Right ventricle myocardium inferior (tissue), 1 donor: ENCODE measurements around the gene GSE1. TPM values are rescaled to one million over a fixed set of nuclear protein-coding genes. Genes with fewer than 3 reads are reported as not detected.
A peak's percentile ranks its signal among the peaks of the same experiment; 100 is the strongest.

Experiments used
- ATAC-seq: fragments of 200-7000 bp; cut with Tn5 transposase; one replicate; pipeline ENCODE4 v1.9.1; 2020; ENCODE audit warnings: mild to moderate bottlenecking, moderate library complexity
- DNase-seq: peaks from one replicate; pipeline ENCODE4 v3.0.0; 2021; ENCODE audit errors: missing footprints
- intact Hi-C: fragments of 100-400 bp; cut with DNase I; formaldehyde crosslinking; loops from one replicate; pipeline ENCODE4 v1.11.0; 2022
- long read RNA-seq: library from polyadenylated mRNA; unstranded; transcript quantifications from one replicate; pipeline ENCODE4 v2.0.0, GENCODE V29; 2021
- total RNA-seq: library from RNA; stranded (reverse); fragmentation: NEBNext Ultra II Directional; extraction: Animal tissue kit (Norgen Biotek cat#: 25700); gene quantifications from one replicate; pipeline ENCODE4 v1.2.1, GENCODE V29; 2021
- donor health status: DM: no; HTN: yes; CAD: no; lungs with severe emphysema.

GSE1 gene
- 28.9 TPM for total RNA-seq
- long read RNA-seq, partial matches to known transcripts, result 12 of 23 reads
- long read RNA-seq, other reads (novel, unspliced or antisense), result 11 of 23 reads

DNA sequence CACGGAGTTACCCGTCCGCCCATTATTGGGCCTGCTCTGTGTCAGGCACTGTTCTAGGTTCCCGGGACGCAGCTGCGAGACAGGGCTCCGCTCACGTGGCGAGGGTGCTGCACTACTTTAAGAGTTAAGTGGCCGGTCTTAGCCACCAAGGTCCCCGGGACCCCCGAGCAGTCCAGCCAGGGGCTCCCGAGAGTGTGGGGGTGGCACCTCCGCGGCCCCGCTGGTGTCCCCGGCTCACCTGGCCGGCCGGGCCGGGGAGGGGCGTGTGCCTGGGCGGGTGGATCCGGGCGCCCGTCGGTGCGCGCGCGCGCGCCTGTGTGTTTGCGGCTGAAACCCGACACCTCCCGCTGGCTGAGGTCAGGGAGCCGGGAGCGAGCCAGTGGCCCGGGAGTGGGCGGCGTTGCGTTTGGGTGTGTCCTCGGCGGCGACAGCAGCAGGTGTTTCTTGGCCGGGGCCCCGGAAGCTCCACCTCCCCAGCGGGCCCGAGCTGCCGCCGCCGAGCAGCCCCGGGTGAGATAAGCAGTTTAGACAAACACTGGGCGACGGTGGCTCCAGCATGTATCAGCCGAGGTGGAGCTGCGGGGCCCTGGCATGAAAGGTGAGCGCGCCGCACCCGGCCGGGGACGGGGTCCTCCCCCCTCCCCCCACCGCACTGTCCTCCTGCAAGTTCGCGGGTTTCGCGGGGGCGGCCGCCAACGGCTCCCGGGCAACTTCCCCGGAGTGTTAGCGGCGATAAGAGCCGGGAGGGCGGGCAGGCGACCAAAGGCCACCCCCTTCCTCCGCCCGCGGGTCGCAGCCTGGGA, at the start of gene GSE1:
Gene GSE1 (plus strand): TSS at position 522 of the 803 bp plus-strand sequence. CDS start 70 bp downstream, at position 592.
- ATAC-seq, result peak; percentile 69
- peak; percentile 94 for DNase-seq
- intact Hi-C loops, result loop anchor here (5.0 kb wide), 2 partner anchors 151 to 306 kb away; no protein-coding TSS in a partner anchor

GRCh38 chr16:85563515-85564276, 49.4 kb upstream of the GSE1 start:
- peak; percentile 67 for ATAC-seq
- DNase-seq, result peak; percentile 90
- intact Hi-C loops, result no loop called here

- ATAC-seq, result no peak
- DNase-seq, result no peak
- intact Hi-C loops, result no loop called here
These were observed 48.7 kb upstream of the GSE1 start for GRCh38 chr16:85564277-85565051.

GRCh38 chr16:85565340-85565739, 47.8 kb upstream of the GSE1 start:
- ATAC-seq (no peak), DNase-seq (no peak)
- intact Hi-C loops, result no loop called here

- intact Hi-C loops, result no loop called here
- DNase-seq (no peak), ATAC-seq (no peak)
These were observed 47.2 kb upstream of the GSE1 start for GRCh38 chr16:85565801-85566526.

GRCh38 chr16:85566561-85567100, 46.5 kb upstream of the GSE1 start:
- intact Hi-C loops, result no loop called here
- no peak for DNase-seq
- no peak for ATAC-seq

DNA sequence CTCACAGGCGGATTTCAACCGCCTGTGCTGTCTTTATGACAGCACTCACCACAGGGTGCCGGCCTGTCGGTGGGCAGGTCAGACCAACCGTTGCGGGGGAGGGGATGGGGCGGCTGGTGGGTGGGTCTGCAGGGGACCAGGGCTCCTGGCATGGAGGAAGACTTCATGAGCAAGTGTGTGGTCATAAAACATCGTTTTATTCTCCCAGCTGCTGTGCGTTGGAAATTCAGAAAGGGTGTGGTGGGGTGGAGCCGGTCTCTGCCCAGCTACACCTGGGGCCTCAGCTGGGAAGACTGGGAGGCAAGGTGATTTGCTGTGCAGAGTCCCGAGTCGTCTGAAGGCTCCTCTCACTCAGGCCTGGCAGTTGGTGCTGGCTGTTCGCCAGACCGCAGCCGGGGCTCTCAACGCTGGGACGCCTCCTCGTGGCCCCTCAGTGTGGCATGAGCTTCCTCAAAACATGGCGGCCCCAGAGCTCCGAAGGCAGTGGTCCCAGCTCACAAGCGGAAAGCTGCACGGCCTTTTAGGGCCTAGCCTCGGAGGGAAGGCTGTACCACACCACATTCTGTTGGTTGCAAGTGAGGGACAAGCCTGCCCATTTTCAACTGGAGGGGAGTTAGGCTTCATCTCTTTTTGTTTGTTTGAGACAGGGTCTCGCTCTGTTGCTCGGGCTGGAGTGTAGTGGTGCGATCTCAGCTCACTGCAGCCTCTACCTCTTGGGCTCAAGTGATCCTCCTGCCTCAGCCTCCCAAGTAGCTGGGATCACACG, 45.8 kb upstream of the GSE1 start:
- intact Hi-C loops, result no loop called here

GRCh38 chr16:85567935-85568334, 45.2 kb upstream of the GSE1 start:
- ATAC-seq (no peak), DNase-seq (no peak)
- intact Hi-C loops, result no loop called here

More for the DNA sequence above, 45.8 kb upstream of the GSE1 start:
- ATAC-seq (no peak), DNase-seq (no peak)

DNA sequence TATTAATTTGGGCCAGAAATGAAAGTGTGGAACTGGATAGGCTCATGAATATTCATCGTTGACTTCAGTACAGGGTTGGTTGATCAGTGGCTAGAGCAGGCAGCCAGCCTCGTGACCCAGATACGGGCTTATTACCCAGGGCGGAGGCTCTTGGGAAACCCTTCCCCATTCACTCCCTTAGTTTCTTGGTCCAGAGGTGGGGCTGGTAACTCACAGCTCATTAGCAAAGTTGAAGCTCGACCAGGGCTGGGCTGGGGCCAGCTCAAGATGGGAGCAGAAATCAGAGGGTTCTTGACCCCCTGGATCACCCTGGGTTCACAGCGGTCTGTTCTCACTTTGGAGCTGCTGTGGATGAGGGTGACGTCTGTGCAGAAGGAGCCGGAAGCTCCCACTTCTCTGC, 44.6 kb upstream of the GSE1 start:
- ATAC-seq (no peak), DNase-seq (no peak)
- intact Hi-C loops, result no loop called here

GRCh38 chr16:85569039-85569614, 44.0 kb upstream of the GSE1 start:
- ATAC-seq, result no peak
- intact Hi-C loops, result no loop called here
- no peak for DNase-seq

- ATAC-seq (no peak), DNase-seq (no peak)
- intact Hi-C loops, result no loop called here
These were observed 43.4 kb upstream of the GSE1 start for GRCh38 chr16:85569615-85570212.

GRCh38 chr16:85570213-85570734, 42.8 kb upstream of the GSE1 start:
- no peak for DNase-seq
- no peak for ATAC-seq
- intact Hi-C loops, result no loop called here

DNA sequence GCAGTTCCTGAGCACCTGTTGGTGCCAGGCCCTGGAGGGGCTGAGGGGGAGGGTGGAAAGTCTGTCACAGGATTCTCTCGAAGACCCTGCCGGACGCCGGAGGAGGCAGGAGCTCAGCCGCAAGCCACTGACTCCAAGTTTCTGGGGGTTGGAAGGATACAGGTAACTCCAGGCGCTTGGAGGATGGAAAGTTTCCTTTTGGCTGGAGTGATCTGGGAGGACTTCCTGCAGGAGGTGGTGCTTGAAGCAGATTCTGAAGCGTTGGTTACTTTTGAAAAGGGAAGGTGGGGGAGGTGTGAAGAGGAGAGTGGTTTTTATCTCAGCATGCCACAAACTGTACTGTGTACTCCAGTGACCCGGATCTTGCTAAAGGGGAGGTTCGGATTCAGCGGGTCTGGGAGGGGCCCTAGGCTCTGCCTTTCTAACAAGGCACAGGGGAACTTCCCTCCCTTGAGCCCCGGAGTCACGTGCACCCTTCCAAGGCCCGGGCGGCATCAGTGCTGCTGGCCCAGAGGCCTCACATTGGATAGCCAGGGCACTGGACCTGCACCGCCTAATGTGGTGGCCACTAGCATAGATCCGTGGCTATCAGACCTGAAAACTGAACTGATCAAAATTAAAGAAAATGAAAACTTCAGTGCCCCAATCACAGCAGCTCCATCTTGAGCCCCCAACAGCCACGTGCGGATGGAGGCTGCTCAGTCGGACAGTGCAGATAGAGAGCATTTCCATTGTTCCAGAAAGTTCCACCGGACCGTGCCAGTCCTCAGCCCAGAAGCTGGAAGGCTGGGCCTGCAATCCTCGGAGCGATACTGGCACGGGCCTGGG, 42.2 kb upstream of the GSE1 start:
- ATAC-seq, result peak; percentile 43
- DNase-seq, result no peak
- intact Hi-C loops, result no loop called here

- DNase-seq (no peak), ATAC-seq (no peak)
- intact Hi-C loops, result no loop called here
These were observed 41.6 kb upstream of the GSE1 start for GRCh38 chr16:85571563-85571812.

DNA sequence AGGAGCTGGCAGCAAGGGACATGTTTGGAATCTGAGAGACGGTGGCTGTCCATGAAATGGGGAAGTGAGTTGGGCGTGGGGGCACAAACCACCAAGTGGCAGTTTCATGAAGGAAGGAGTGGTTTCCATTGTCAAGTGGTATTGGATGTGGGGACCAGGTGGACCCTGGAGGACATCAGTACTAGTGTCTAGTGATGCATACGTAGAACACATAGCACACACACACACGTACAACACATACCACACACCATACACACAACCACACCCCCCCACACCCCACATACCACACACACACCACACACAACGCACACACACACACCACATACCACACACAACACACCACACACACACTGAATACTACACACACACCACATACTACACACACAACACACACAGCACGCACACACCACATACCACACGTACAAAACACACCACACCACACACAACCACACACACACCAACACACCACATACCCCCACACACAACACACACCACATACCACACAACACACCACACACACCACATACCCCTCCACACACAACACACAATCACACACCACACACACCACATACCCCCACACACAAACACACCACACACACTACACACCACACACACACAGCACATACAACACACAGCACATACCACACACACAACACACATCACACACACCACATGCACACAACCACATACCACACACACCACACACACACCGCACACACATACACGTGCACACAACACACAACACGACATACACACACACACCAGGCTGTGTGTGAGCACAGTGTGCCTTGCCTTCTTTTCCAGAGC, 41.1 kb upstream of the GSE1 start:
- no peak for ATAC-seq
- peak; percentile 44 for DNase-seq
- intact Hi-C loops, result no loop called here
